SKM-1 treated with dmso at 0.1 percent for 144 hours (cell line): ENCODE measurements around the gene MMP24.
"Not testable (repeated sequence)": the region's sequence is repeated elsewhere in the genome, so short reads cannot be mapped to it uniquely, and the experiment has no call there.

ENCODE experiments used
- DNase-seq: peaks from one replicate; lab custom pipeline; 2025; ENCODE audit not compliant: unreplicated experiment; lab: John Stamatoyannopoulos, UW

Gene MMP24

GRCh38 chr20:35257175-35257909, 30.9 kb downstream of the MMP24 start:
- no peak for DNase-seq

- DNase-seq = no peak
Observed at GRCh38 chr20:35260426-35260825, 33.9 kb downstream of the MMP24 start.

- DNase-seq = not testable (repeated sequence)
Observed at GRCh38 chr20:35262321-35262720, 35.8 kb downstream of the MMP24 start.

GRCh38 chr20:35262731-35263531, 36.4 kb downstream of the MMP24 start:
- not testable (repeated sequence) for DNase-seq

- no peak for DNase-seq
Observed at GRCh38 chr20:35263532-35264341, 37.2 kb downstream of the MMP24 start.

GRCh38 chr20:35264755-35265154, 38.3 kb downstream of the MMP24 start:
- no peak for DNase-seq

GRCh38 chr20:35267092-35267491, 40.6 kb downstream of the MMP24 start:
- DNase-seq = no peak

- DNase-seq = peak; percentile 47
Observed at GRCh38 chr20:35269055-35269781, 42.7 kb downstream of the MMP24 start.

GRCh38 chr20:35270021-35270902, 43.8 kb downstream of the MMP24 start:
- no peak for DNase-seq

- DNase-seq = no peak
Observed at GRCh38 chr20:35271073-35271882, 44.8 kb downstream of the MMP24 start.

GRCh38 chr20:35271904-35272303, 45.4 kb downstream of the MMP24 start:
- DNase-seq = no peak

- no peak for DNase-seq
Observed at GRCh38 chr20:35273449-35274171, 47.1 kb downstream of the MMP24 start.

- DNase-seq = no peak
Observed at GRCh38 chr20:35274172-35275092, 47.9 kb downstream of the MMP24 start.

- DNase-seq = no peak
Observed at GRCh38 chr20:35275741-35276251, 49.3 kb downstream of the MMP24 start.

- DNase-seq = no peak
Observed at GRCh38 chr20:35276408-35276807, 49.9 kb downstream of the MMP24 start.

- DNase-seq = no peak
Observed at GRCh38 chr20:35277127-35277526, 50.6 kb downstream of the MMP24 start.
